RKO (cell line): ENCODE data around the gene FNDC5.
A peak's percentile ranks its signal among the peaks of the same experiment; 100 is the strongest.

ENCODE experiments used
- DNase-seq: peaks from one replicate; pipeline ENCODE4 v3.0.0-alpha.2; 2016; ENCODE audit warnings: low spot score

FNDC5 gene

GRCh38 chr1:32897082-32898049 is 26.7 kb upstream of the FNDC5 start:
- DNase-seq = no peak

- no peak for DNase-seq
Observed at GRCh38 chr1:32896451-32896850, 25.7 kb upstream of the FNDC5 start.

- no peak for DNase-seq
Observed at GRCh38 chr1:32895325-32896215, 24.9 kb upstream of the FNDC5 start.

GRCh38 chr1:32894681-32895080 is 24.0 kb upstream of the FNDC5 start:
- DNase-seq = no peak

- DNase-seq = no peak
Observed at GRCh38 chr1:32894019-32894600, 23.4 kb upstream of the FNDC5 start.

- no peak for DNase-seq
Observed at GRCh38 chr1:32893198-32894018, 22.7 kb upstream of the FNDC5 start.

- no peak for DNase-seq
Observed at GRCh38 chr1:32892368-32893197, 21.9 kb upstream of the FNDC5 start.

- DNase-seq = no peak
Observed at GRCh38 chr1:32891630-32892029, 20.9 kb upstream of the FNDC5 start.

- no peak for DNase-seq
Observed at GRCh38 chr1:32891241-32891570, 20.5 kb upstream of the FNDC5 start.

- DNase-seq = no peak
Observed at GRCh38 chr1:32890516-32891240, 20.0 kb upstream of the FNDC5 start.

GRCh38 chr1:32889731-32890278 is 19.1 kb upstream of the FNDC5 start:
- peak; percentile 51 for DNase-seq

- DNase-seq = no peak
Observed at GRCh38 chr1:32888677-32889420, 18.1 kb upstream of the FNDC5 start.

GRCh38 chr1:32888134-32888533 is 17.4 kb upstream of the FNDC5 start:
- DNase-seq = no peak

- no peak for DNase-seq
Observed at GRCh38 chr1:32887623-32888022, 16.9 kb upstream of the FNDC5 start.

GRCh38 chr1:32886828-32887414 is 16.2 kb upstream of the FNDC5 start:
- DNase-seq = no peak

GRCh38 chr1:32886004-32886827 is 15.5 kb upstream of the FNDC5 start, which contains the start of gene HPCA:
Gene HPCA, plus strand, starts transcription at chr1:32886491. Its CDS starts 2,408 bp downstream, at chr1:32888899.
- DNase-seq = no peak

- DNase-seq = no peak
Observed at GRCh38 chr1:32885676-32886003, 14.9 kb upstream of the FNDC5 start.

- DNase-seq = no peak
Observed at GRCh38 chr1:32884726-32885125, 14.0 kb upstream of the FNDC5 start.
